ENCODE data around the gene TENM4.

DNA sequence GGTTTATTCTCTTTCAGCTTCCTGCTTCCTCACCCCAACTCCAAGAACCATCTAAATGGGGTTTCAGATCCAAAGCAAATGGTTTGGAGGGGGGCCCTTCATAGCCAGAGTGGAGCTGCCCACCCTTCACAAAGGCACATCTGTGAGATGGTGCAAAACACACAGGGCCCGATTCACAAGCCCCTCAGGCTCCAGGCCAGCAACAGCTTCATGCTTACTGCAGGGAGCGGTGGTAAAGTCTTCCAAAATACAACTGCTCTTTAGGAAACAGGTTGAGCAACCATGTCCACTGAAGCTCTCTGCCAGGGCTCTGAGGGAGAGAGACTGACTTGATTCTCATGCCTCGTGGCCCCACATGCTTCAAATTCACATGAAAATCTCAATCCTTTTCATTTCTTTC, 653.1 kb downstream of the TENM4 start:
- no peak for TF ChIP-seq SIN3A (IDR thresholded peaks at IDR 0.05; ENCODE audit: borderline replicate concordance, insufficient read depth, low read length)
- TF ChIP-seq POLR2AphosphoS5 (IDR thresholded peaks at IDR 0.05; ENCODE audit: low read depth, low read length), result no peak
- no peak for TF ChIP-seq TAF1 (IDR thresholded peaks at IDR 0.05; ENCODE audit: borderline replicate concordance, insufficient read depth, low read length)
- TF ChIP-seq, protein P1, sequence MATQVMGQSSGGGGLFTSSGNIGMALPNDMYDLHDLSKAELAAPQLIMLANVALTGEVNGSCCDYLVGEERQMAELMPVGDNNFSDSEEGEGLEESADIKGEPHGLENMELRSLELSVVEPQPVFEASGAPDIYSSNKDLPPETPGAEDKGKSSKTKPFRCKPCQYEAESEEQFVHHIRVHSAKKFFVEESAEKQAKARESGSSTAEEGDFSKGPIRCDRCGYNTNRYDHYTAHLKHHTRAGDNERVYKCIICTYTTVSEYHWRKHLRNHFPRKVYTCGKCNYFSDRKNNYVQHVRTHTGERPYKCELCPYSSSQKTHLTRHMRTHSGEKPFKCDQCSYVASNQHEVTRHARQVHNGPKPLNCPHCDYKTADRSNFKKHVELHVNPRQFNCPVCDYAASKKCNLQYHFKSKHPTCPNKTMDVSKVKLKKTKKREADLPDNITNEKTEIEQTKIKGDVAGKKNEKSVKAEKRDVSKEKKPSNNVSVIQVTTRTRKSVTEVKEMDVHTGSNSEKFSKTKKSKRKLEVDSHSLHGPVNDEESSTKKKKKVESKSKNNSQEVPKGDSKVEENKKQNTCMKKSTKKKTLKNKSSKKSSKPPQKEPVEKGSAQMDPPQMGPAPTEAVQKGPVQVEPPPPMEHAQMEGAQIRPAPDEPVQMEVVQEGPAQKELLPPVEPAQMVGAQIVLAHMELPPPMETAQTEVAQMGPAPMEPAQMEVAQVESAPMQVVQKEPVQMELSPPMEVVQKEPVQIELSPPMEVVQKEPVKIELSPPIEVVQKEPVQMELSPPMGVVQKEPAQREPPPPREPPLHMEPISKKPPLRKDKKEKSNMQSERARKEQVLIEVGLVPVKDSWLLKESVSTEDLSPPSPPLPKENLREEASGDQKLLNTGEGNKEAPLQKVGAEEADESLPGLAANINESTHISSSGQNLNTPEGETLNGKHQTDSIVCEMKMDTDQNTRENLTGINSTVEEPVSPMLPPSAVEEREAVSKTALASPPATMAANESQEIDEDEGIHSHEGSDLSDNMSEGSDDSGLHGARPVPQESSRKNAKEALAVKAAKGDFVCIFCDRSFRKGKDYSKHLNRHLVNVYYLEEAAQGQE (IDR thresholded peaks at IDR 0.05; ENCODE audit: insufficient read depth in 1 of 2, low read depth in 2 of 2, low read length in 2 of 2), result no peak
